PC-9 (cell line): ENCODE results near the gene HMX1.

Experiments used
- EZH2 ChIP-seq: fragments of 200-600 bp; sonication (generic); IDR thresholded peaks from 2 replicates; pipeline ENCODE4 v1.8.0; 2017; ENCODE audit warnings: antibody characterized with exemption, low read depth
- TF ChIP-seq, protein P1 (sequence below): fragments of 200-600 bp; sonication (generic); conservative IDR thresholded peaks from 2 replicates; pipeline ENCODE4 v1.6.1; 2017; ENCODE audit warnings: mixed run types, antibody characterized with exemption, mild to moderate bottlenecking, moderate library complexity

DNA sequence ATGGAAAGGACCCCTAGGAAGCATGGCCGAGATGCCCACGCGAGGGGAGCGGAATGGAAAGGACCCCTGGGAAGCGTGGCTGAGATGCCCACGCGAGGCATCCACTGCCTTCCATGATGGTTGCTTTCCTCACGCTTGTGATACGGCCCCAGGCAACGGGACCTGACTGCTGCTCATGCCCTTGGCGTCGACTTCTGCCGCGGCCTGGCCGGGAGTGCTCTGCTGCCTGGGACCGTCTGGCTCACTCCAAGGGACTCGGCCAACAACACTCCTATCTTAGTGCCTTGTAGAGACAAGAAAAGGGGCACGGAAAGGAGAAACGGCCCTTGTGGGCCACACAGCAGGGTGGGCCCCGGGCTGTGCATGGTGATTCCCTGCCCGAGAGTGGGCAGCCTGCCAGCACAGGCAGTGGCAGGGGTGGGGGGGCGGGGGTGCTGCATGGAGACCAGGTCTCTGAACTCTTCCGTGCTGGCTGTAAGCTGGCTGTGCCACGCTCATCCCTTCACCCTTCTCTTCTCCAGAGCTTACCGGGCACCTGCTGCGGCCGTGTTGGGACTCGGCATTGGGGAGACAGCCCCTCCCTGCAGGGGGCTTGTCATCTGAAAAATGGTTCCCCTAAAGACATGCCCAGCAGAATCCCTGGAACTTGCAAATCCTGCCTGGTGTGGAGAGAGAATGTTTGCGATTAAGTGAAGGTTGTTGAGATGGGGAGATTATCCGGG is 38.6 kb upstream of the HMX1 start:
- TF ChIP-seq, protein P1, sequence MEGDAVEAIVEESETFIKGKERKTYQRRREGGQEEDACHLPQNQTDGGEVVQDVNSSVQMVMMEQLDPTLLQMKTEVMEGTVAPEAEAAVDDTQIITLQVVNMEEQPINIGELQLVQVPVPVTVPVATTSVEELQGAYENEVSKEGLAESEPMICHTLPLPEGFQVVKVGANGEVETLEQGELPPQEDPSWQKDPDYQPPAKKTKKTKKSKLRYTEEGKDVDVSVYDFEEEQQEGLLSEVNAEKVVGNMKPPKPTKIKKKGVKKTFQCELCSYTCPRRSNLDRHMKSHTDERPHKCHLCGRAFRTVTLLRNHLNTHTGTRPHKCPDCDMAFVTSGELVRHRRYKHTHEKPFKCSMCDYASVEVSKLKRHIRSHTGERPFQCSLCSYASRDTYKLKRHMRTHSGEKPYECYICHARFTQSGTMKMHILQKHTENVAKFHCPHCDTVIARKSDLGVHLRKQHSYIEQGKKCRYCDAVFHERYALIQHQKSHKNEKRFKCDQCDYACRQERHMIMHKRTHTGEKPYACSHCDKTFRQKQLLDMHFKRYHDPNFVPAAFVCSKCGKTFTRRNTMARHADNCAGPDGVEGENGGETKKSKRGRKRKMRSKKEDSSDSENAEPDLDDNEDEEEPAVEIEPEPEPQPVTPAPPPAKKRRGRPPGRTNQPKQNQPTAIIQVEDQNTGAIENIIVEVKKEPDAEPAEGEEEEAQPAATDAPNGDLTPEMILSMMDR, result no peak
- TF ChIP-seq EZH2, result no peak
